Measurements from ENCODE around the gene CELSR2.

CELSR2 gene

DNA sequence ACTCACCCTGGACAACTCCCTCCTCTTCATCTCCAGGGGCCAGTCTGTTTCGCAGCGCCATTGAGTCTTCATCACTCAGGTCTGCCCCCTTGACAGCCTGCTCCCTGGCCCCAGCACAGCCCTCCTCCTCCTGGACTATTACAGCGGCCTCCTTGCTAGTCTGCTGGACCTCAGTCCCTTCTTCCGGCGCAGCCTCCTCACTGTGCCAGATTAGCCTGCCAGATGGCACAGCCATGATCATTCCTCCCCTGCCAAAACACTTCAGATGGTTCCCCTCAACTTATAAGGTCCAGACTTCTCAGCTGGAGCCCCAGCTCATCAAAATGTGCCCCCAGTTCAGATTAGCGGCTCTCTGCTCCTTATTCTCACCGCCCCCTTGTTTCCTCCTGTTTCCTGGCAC lies 7.0 kb upstream of the CELSR2 start:
- H3K36me3 Mint-ChIP-seq: peaks cover 39% of the 10 kb centered on the region
- peak overlapping the region; percentile 46 for H3K27ac Mint-ChIP-seq
- H3K4me1 Mint-ChIP-seq: peaks cover 24% of the 10 kb centered on the region
- no peak overlapping the region for H3K4me3 Mint-ChIP-seq
- DNase-seq (ENCODE audit: low spot score in 2 of 2) (no peak), ATAC-seq (no peak)
- no peaks in the 10 kb centered on the region for H3K9me3 Mint-ChIP-seq

- ATAC-seq (no peak), DNase-seq (ENCODE audit: low spot score in 2 of 2) (no peak)
- no peak overlapping the region for H3K4me3 Mint-ChIP-seq
- peaks cover 31% of the 10 kb centered on the region for H3K36me3 Mint-ChIP-seq
- H3K4me1 Mint-ChIP-seq: peaks cover 24% of the 10 kb centered on the region
- no peak overlapping the region for H3K27ac Mint-ChIP-seq
- H3K9me3 Mint-ChIP-seq: no peaks in the 10 kb centered on the region
Measured at GRCh38 chr1:109243221-109243620, 6.1 kb upstream of the CELSR2 start.

GRCh38 chr1:109243860-109244552 lies 5.3 kb upstream of the CELSR2 start:
- H3K27ac Mint-ChIP-seq: no peak overlapping the region
- H3K4me3 Mint-ChIP-seq: no peak overlapping the region
- no peak for DNase-seq (ENCODE audit: low spot score in 2 of 2)
- peaks cover 27% of the 10 kb centered on the region for H3K4me1 Mint-ChIP-seq
- no peak for ATAC-seq
- H3K36me3 Mint-ChIP-seq: peaks cover 23% of the 10 kb centered on the region
- H3K9me3 Mint-ChIP-seq: no peaks in the 10 kb centered on the region

GRCh38 chr1:109246141-109246551 lies 3.2 kb upstream of the CELSR2 start:
- Mint-ChIP-seq H3K27ac (no peak overlapping the region), H3K36me3 (peaks cover 5% of the 10 kb centered on the region), H3K4me1 (peaks cover 29% of the 10 kb centered on the region), H3K4me3 (no peak overlapping the region), H3K9me3 (no peaks in the 10 kb centered on the region)
- DNase-seq (ENCODE audit: low spot score in 2 of 2) (no peak), ATAC-seq (no peak)

DNA sequence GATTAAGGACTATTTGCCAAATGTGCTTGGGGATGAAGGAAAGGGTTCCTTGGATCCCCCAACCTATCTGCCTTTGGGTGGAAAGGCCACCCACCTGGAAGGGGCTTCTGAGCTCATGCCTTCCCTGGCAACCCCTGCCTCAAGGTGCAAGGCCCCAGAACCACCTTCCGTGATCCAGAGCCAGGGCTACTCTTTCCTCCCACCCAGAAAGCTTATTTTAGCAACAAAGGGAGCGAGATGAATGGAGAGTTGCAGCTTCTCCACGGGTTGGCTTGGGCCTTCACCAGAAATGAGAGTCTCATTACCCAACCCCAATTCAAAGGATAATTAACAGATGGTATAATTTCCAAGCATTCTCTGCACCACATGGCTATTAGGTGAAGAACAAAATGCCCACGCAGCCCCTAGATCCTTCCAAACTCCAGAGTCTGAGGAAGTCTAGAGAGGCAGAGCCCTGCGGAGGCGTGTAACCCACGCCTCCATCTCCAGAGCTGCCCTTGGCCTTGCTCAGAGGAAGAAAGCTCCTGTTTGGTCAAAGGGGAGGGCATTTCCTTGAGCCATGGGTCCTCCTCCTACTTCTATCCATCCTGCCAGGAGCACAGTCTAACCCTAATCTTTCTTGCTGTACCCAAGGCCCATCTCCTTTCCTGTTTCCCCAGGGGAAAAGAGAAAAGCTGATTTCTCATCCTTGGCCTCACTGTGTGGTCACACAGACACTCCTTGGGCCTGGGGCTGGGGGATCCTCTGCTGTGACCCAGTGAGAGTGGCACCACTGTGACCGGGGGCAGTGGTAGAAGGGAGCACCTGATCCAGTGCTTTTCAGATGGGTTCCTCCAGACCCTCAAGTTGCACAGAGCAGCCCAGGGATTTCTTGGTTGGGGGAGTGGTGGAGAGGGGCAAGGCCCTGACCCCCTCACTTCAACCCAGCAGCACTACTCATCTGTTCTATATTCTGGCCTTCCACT lies 1.7 kb upstream of the CELSR2 start:
- no peaks in the 10 kb centered on the region for H3K36me3 Mint-ChIP-seq
- H3K9me3 Mint-ChIP-seq: no peaks in the 10 kb centered on the region
- H3K27ac Mint-ChIP-seq: no peak overlapping the region
- no peak overlapping the region for H3K4me3 Mint-ChIP-seq
- peaks cover 28% of the 10 kb centered on the region for H3K4me1 Mint-ChIP-seq
- ATAC-seq: no peak
- DNase-seq (ENCODE audit: low spot score in 2 of 2): no peak

GRCh38 chr1:109248444-109248796 lies 919 bp upstream of the CELSR2 start:
- H3K9me3 Mint-ChIP-seq: no peaks in the 10 kb centered on the region
- DNase-seq (ENCODE audit: low spot score in 2 of 2) (no peak), ATAC-seq (no peak)
- H3K36me3 Mint-ChIP-seq: no peaks in the 10 kb centered on the region
- H3K27ac Mint-ChIP-seq: no peak overlapping the region
- H3K4me3 Mint-ChIP-seq: no peak overlapping the region
- peaks cover 33% of the 10 kb centered on the region for H3K4me1 Mint-ChIP-seq

DNA sequence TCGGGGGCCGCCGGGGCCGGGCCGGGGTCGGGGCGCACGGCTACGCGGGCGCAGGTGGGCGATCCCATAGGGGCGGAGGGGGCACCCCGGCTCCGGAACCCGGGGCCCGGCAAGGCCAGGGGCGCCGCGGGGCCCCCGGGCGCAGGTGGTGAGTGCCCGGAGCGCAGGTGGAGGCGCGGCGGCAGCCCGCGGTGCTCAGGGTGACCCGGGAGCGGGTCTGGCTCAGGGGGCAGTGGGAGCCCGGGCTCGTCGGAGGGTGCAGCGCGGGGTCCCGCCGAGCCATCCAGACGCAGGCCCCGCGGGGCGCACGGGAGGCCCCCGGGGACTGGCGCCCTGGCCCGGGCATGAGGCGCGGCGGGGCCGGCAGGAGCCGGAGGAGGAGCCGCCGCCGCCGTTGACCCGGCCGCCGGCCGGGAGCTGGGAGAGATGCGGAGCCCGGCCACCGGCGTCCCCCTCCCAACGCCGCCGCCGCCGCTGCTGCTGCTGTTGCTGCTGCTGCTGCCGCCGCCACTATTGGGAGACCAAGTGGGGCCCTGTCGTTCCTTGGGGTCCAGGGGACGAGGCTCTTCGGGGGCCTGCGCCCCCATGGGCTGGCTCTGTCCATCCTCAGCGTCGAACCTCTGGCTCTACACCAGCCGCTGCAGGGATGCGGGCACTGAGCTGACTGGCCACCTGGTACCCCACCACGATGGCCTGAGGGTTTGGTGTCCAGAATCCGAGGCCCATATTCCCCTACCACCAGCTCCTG lies 489 bp downstream of the CELSR2 start:
- Mint-ChIP-seq H3K27ac (no peak overlapping the region), H3K9me3 (no peaks in the 10 kb centered on the region), H3K4me3 (peak overlapping the region; percentile 58), H3K36me3 (no peaks in the 10 kb centered on the region), H3K4me1 (peaks cover 43% of the 10 kb centered on the region)
- ATAC-seq (peak; percentile 37), DNase-seq (ENCODE audit: low spot score in 2 of 2) (no peak)

DNA sequence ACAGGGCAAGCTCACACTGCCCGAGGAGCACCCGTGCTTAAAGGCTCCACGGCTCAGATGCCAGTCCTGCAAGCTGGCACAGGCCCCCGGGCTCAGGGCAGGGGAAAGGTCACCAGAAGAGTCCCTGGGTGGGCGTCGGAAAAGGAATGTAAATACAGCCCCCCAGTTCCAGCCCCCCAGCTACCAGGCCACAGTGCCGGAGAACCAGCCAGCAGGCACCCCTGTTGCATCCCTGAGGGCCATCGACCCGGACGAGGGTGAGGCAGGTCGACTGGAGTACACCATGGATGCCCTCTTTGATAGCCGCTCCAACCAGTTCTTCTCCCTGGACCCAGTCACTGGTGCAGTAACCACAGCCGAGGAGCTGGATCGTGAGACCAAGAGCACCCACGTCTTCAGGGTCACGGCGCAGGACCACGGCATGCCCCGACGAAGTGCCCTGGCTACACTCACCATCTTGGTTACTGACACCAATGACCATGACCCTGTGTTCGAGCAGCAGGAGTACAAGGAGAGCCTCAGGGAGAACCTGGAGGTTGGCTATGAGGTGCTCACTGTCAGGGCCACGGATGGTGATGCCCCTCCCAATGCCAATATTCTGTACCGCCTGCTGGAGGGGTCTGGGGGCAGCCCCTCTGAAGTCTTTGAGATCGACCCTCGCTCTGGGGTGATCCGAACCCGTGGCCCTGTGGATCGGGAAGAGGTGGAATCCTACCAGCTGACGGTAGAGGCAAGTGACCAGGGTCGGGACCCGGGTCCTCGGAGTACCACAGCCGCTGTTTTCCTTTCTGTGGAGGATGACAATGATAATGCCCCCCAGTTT lies 1.3 kb downstream of the CELSR2 start:
- H3K27ac Mint-ChIP-seq: no peak overlapping the region
- DNase-seq (ENCODE audit: low spot score in 2 of 2) (no peak), ATAC-seq (no peak)

DNA sequence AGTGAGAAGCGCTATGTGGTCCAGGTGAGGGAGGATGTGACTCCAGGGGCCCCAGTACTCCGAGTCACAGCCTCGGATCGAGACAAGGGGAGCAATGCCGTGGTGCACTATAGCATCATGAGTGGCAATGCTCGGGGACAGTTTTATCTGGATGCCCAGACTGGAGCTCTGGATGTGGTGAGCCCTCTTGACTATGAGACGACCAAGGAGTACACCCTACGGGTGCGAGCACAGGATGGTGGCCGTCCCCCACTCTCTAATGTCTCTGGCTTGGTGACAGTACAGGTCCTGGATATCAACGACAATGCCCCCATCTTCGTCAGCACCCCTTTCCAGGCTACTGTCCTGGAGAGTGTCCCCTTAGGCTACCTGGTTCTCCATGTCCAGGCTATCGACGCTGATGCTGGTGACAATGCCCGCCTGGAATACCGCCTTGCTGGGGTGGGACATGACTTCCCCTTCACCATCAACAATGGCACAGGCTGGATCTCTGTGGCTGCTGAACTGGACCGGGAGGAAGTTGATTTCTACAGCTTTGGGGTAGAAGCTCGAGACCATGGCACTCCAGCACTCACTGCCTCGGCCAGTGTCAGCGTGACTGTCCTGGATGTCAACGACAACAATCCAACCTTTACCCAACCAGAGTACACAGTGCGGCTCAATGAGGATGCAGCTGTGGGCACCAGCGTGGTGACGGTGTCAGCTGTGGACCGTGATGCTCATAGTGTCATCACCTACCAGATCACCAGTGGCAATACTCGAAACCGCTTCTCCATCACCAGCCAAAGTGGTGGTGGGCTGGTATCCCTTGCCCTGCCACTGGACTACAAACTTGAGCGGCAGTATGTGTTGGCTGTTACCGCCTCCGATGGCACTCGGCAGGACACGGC lies 2.2 kb downstream of the CELSR2 start:
- Mint-ChIP-seq H3K27ac (no peak overlapping the region), H3K9me3 (no peaks in the 10 kb centered on the region), H3K4me3 (peak overlapping the region; percentile 40), H3K36me3 (no peaks in the 10 kb centered on the region), H3K4me1 (peaks cover 57% of the 10 kb centered on the region)
- no peak for DNase-seq (ENCODE audit: low spot score in 2 of 2)
- no peak for ATAC-seq

More for the DNA sequence above, 1.3 kb downstream of the CELSR2 start:
- no peaks in the 10 kb centered on the region for H3K9me3 Mint-ChIP-seq
- H3K4me1 Mint-ChIP-seq: peaks cover 51% of the 10 kb centered on the region
- H3K36me3 Mint-ChIP-seq: no peaks in the 10 kb centered on the region
- H3K4me3 Mint-ChIP-seq: peak overlapping the region; percentile 40

- Mint-ChIP-seq H3K9me3 (no peaks in the 10 kb centered on the region), H3K4me3 (no peak overlapping the region)
- no peak for ATAC-seq
Measured at GRCh38 chr1:109252167-109252892, 3.0 kb downstream of the CELSR2 start.

DNA sequence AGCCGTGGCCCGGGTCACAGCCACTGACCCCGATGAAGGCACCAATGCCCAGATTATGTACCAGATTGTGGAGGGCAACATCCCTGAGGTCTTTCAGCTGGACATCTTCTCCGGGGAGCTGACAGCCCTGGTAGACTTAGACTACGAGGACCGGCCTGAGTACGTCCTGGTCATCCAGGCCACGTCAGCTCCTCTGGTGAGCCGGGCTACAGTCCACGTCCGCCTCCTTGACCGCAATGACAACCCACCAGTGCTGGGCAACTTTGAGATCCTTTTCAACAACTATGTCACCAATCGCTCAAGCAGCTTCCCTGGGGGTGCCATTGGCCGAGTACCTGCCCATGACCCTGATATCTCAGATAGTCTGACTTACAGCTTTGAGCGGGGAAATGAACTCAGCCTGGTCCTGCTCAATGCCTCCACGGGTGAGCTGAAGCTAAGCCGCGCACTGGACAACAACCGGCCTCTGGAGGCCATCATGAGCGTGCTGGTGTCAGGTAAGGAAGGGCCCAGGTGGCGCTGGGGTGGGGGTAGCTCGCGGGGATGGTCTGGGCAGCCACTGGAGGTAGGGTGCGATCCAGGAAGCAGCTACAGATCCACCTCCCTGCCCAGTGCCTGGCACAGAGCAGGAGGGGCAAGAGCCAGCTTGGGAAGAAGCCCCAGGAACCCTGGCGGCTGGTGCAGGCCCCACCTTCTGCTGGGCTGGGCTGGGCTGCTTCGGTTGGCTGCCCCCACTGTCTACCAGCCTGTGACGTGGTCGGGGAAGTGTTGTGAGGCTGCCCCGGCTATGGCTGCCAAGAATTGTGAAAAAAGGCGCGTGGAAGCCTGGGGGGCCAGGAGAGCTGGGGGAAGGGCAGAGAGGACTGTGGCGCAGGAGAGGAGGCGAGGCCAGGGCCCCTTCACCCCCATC lies 3.8 kb downstream of the CELSR2 start:
- Mint-ChIP-seq H3K4me1 (peaks cover 68% of the 10 kb centered on the region), H3K4me3 (no peak overlapping the region), H3K9me3 (no peaks in the 10 kb centered on the region), H3K27ac (peak overlapping the region; percentile 78), H3K36me3 (no peaks in the 10 kb centered on the region)
- no peak for DNase-seq (ENCODE audit: low spot score in 2 of 2)
- no peak for ATAC-seq

More at GRCh38 chr1:109252167-109252892, 3.0 kb downstream of the CELSR2 start:
- peaks cover 61% of the 10 kb centered on the region for H3K4me1 Mint-ChIP-seq
- DNase-seq (ENCODE audit: low spot score in 2 of 2): no peak
- no peak overlapping the region for H3K27ac Mint-ChIP-seq
- H3K36me3 Mint-ChIP-seq: no peaks in the 10 kb centered on the region

DNA sequence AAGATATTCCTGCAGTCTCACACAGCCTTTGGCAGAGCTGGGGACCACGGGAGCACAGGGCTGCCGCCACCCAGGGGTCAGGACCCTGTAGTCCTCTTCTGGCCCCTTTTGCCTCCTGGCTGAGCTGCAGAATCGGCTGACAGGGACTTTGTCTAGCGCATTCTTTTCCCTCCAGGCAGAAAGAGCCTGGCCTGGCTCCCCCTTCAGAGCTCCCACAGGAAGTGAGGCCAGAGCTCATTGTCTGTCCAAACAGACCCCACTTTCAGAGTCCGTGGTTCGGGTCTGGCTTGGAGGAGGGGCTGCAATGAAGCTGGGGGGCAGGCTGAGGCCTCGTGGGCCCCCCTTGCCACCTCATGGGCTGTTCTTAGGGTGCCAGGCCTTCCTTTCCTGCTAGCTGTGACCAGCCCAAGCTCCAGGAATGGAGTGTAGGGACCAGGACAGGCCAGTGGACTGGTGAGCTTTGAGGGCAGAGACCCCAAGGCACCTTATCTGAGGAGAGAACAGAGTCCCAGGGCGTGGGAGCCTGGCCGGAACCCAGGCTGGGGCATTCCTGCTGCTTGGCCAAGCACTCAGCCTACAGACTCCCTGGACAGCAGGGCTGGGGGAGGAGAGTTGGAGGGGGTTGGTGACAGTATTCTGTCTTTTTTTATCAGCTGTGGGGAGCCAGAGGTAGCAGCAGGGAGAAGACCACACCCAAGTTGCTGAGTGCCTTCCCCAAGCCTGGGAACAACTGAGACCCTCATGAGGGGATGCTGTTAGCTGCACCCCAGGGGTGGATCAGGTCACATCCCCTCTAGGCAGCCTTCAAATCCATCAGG lies 4.7 kb downstream of the CELSR2 start:
- peaks cover 65% of the 10 kb centered on the region for H3K4me1 Mint-ChIP-seq
- ATAC-seq (no peak), DNase-seq (ENCODE audit: low spot score in 2 of 2) (no peak)
- no peaks in the 10 kb centered on the region for H3K9me3 Mint-ChIP-seq
- no peak overlapping the region for H3K4me3 Mint-ChIP-seq
- H3K27ac Mint-ChIP-seq: peak overlapping the region; percentile 78
- no peaks in the 10 kb centered on the region for H3K36me3 Mint-ChIP-seq

Data from stimulated activated effector memory CD8-positive, alpha-beta T cell treated with anti-CD3 and anti-CD28 coated beads, Interleukin-12 subunit alpha, Interleukin-12 subunit beta, amount 100 ng/mL, for 72 hours (primary cell).